K562 (cell line): ENCODE data around the gene TIAM1.

Experiments
- CTCF ChIP-seq, 3 experiments: IDR thresholded peaks in 2 of 3; conservative IDR thresholded peaks in 1 of 3; 2 replicates each; pipeline ENCODE4 v1.5.1; 2011 to 2012; ENCODE audit warnings: low read length in 3 of 3, mild to moderate bottlenecking in 3 of 3, control low read depth in 2 of 3, improper control_type of control experiment in 1 of 3, inconsistent platforms in 1 of 3, low read depth in 1 of 3, mixed read lengths in 1 of 3, moderate library complexity in 1 of 3; ENCODE audit not compliant: insufficient read depth in 2 of 3
- JUN ChIP-seq, 2 experiments: sonication (generic) in 1 of 2; formaldehyde crosslinking in 1 of 2; IDR thresholded peaks; 2 replicates each; pipeline versions ENCODE4 v1.6.1 to v1.8.0; 2012 to 2022; ENCODE audit warnings: borderline replicate concordance in 2 of 2, mild to moderate bottlenecking in 2 of 2, improper control_type of control experiment in 1 of 2, low read depth in 1 of 2, low read length in 1 of 2, missing genetic modification reagents in 1 of 2
- ZNF282 ChIP-seq: sonication (generic); formaldehyde crosslinking; IDR thresholded peaks from 2 replicates; pipeline ENCODE4 v1.8.1; 2023; ENCODE audit warnings: missing genetic modification reagents

GRCh38 chr21:31191553-31191952 is 152.5 kb downstream of the TIAM1 start:
- no peak for TF ChIP-seq CTCF (IDR thresholded peaks at IDR 0.05 in 2 of 3, conservative IDR thresholded peaks at IDR 0.05 in 1 of 3; ENCODE audit: insufficient read depth in 2 of 3, low read depth in 1 of 3, low read length in 3 of 3)
- no peak for TF ChIP-seq JUN (IDR thresholded peaks at IDR 0.05; ENCODE audit: borderline replicate concordance, low read depth, low read length)
- TF ChIP-seq JUN (CRISPR knock-in tag; IDR thresholded peaks at IDR 0.05; ENCODE audit: borderline replicate concordance), result no peak
- TF ChIP-seq ZNF282, result no peak
